NCI-H2029 (cell line): ENCODE data around the gene FLNA.
"Not testable (repeated sequence)": the region's sequence is repeated elsewhere in the genome, so short reads cannot be mapped to it uniquely, and the experiment has no call there.

ENCODE experiments used
- DNase-seq: peaks from one replicate; lab custom pipeline; 2025; lab: John Stamatoyannopoulos, UW

The FLNA gene

DNA sequence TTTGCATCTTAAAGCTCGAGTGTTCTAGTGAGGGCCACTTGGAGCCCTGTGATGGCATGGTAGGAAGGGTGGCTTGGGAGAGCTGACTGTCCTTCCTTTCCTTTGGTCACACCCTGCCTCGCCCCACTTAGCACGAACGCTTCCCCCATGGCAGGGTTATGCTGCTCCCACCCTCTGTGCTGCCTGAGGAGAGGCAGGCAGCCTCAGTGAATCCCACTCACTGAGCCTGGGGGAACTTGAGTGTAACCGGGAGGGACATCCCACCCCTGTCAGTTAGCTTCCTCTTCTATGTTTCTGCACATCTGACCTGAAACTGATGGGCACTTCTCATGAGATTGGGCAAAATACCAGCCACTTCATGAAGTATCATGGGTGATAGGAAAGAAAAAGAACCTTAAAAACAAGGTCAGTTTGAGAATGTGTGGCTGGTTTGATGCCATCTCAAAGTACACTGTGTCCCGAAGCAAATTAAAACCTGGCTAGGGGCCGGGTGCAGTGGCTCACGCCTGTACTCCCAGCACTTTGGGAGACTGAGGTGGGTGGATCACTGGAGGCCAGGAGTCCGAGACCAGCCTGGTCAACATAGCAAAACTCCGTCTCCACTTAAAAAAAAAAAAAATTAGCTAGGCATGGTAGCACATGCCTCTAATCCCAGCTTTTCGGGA, 68.8 kb downstream of the FLNA start:
- no peak for DNase-seq

DNA sequence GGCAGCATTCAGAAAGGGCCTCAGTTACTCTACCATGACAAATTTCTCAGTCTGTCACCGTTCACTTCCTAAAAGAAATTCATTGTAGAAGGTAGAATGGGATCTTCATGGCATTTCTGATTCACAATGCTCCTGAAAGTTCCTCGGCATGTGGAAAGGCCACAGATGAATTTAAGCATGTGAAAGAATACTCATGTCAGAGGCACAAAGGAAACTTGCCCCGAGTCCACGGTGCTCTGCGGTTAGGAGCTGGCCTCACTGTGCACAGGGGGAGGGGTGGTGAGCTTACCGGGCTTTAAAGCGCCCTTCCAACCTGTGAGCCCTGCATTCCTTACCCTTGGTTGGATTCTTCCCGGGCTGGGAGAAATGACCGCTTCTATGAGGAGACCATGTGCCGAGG, 69.6 kb downstream of the FLNA start:
- no peak for DNase-seq

DNA sequence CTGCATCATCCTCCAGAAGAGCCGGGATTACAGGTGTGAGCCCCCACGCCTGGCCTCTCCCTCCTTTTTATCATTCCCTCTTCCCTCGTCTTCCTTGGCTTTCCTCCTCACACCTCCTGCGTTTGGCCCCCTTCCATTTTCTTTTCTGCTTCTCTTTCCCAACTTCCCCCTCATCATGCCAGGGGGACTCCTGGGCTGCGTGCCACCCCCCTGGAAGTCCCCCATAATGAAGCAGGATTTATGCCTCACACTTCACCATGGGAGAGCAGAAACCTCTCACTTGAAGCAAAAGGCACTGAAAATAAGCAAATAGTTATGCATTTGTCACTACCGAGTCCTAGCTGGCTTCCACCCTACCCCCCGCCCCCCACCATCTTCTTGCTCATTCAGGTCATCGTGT, 71.0 kb downstream of the FLNA start:
- DNase-seq, result no peak

DNA sequence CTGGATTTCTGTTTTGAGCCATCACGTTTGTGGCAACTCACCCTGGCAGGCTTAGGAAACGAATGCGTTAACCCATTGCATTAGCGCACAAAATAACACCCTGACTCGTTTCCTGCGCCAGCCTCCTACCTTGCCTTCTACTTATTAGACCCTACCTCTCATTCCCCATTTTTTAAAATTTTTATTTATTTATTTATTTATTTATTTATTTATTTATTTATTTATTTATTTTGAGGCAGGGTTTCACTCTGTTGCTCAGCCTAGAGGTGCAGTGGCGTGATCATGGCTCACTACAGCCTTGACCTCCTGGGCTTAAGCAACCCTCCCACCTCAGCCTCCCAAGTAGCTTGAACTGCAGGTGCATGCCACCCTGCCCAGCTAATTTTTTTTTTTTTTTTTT, 71.4 kb downstream of the FLNA start:
- DNase-seq, result not testable (repeated sequence)

DNA sequence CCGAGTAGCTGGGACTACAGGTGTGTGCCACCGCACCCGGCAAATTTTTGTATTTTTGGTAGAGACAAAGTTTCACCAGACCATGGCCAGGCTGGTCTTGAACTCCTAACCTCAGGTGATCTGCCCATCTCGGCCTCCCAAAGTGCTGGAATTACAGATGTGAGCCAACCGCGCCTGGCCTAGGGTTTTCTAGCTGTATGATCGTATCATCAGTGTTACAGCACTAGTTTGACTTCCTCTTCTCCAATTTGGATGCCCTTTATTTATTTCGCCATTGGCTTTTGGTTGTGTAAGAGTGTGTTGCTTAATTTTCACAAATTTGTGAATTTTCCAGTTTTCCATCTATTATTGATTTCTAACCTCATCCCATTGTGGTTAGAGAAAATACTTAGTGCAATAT, 73.6 kb downstream of the FLNA start:
- no peak for DNase-seq
